Fibroblast of mammary gland (primary cell): ENCODE measurements around the gene TFEB.

Experiments used
- DNase-seq: peaks from one replicate; pipeline ENCODE4 v3.0.0-alpha.2; 2010; ENCODE audit warnings: low read depth
- H3K4me3 ChIP-seq: 2 replicates; pipeline ENCODE4 v1.5.1; 2011; ENCODE audit warnings: low read depth, mild to moderate bottlenecking, low read length, moderate library complexity; ENCODE audit not compliant: control insufficient read depth
- TF ChIP-seq, protein P1 (sequence below): conservative IDR thresholded peaks from 2 replicates; pipeline ENCODE4 v1.5.1; 2011; ENCODE audit warnings: low read depth, low read length, inconsistent platforms; ENCODE audit not compliant: control insufficient read depth, insufficient read depth

TFEB gene

GRCh38 chr6:41763470-41763869 lies 28.1 kb upstream of the TFEB start:
- DNase-seq = no peak
- no peak overlapping the region for H3K4me3 ChIP-seq
- TF ChIP-seq, protein P1, sequence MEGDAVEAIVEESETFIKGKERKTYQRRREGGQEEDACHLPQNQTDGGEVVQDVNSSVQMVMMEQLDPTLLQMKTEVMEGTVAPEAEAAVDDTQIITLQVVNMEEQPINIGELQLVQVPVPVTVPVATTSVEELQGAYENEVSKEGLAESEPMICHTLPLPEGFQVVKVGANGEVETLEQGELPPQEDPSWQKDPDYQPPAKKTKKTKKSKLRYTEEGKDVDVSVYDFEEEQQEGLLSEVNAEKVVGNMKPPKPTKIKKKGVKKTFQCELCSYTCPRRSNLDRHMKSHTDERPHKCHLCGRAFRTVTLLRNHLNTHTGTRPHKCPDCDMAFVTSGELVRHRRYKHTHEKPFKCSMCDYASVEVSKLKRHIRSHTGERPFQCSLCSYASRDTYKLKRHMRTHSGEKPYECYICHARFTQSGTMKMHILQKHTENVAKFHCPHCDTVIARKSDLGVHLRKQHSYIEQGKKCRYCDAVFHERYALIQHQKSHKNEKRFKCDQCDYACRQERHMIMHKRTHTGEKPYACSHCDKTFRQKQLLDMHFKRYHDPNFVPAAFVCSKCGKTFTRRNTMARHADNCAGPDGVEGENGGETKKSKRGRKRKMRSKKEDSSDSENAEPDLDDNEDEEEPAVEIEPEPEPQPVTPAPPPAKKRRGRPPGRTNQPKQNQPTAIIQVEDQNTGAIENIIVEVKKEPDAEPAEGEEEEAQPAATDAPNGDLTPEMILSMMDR = no peak

DNA sequence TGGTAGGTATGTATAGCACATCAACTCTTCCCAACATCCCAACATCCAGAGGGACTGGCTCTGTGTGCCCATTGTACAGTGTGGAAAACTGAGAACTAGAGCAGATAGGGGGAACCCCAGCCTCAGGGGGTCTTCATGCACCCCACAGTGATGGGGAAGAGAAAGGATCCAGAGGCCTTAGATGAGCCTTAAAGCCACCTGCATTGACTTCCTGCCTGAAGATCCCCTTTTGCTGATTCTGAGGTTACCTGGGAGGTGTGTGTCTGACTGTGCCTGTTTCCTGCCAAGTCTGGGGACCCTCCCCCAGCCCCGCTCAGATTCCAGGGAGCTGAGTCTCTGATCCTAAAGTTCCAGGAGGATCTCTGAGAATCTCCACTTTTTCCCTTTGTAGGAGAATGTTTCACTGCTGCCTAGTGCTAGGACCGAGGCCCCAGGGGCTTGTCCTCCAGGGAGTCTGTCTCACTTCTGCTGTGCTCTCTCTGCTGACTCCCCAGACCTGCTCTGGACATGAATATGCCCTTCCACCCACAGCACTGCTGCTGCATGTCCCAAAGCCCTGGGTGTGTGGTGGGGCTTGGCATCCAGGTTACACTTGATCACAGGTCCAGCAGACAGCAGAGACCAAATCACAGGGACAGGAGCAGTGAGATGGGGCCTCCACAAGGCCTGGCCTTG lies 24.6 kb upstream of the TFEB start:
- DNase-seq = no peak
- TF ChIP-seq, protein P1 = no peak
- no peak overlapping the region for H3K4me3 ChIP-seq

GRCh38 chr6:41759106-41759904 lies 23.9 kb upstream of the TFEB start:
- H3K4me3 ChIP-seq = no peak overlapping the region
- TF ChIP-seq, protein P1 = no peak
- DNase-seq = no peak

- H3K4me3 ChIP-seq = no peak overlapping the region
- DNase-seq = no peak
- TF ChIP-seq, protein P1 = no peak
Measured at GRCh38 chr6:41758641-41759035, 23.2 kb upstream of the TFEB start.

- TF ChIP-seq, protein P1 = no peak
- no peak for DNase-seq
- no peak overlapping the region for H3K4me3 ChIP-seq
Measured at GRCh38 chr6:41757931-41758640, 22.7 kb upstream of the TFEB start.

- H3K4me3 ChIP-seq = no peak overlapping the region
- DNase-seq = no peak
- TF ChIP-seq, protein P1 = no peak
Measured at GRCh38 chr6:41757271-41757670, 21.9 kb upstream of the TFEB start.
